ENCODE results near the gene IL26.

The IL26 gene

GRCh38 chr12:68198507-68199086 is 27.0 kb downstream of the IL26 start:
- TF ChIP-seq GATA2 (IDR thresholded peaks at IDR 0.05; ENCODE audit: low read depth, low read length) (no peak), GATA3 (IDR thresholded peaks at IDR 0.05; ENCODE audit: low read depth, low read length) (no peak)

DNA sequence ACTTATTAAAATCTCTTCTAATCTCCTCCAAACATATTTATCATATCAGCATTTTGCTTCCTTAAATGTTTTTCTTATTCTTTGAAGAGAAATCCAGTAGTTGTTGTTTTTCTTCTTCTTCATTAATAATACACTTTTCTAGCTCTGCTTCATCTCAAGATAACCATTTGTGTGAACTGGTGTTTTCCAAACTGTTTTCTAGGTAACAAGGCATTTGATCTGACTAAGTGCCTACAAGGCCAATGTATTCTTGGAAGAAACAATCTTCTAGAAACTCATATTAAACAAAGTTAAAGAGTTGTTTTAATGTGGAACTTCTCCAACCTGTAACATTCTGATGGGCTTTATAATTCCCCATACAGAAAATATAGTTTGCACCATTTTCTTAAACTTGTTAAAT is 35.3 kb downstream of the IL26 start:
- TF ChIP-seq GATA2 (IDR thresholded peaks at IDR 0.05; ENCODE audit: low read depth, low read length): no peak
- no peak for TF ChIP-seq GATA3 (IDR thresholded peaks at IDR 0.05; ENCODE audit: low read depth, low read length)

- TF ChIP-seq GATA3 (IDR thresholded peaks at IDR 0.05; ENCODE audit: low read depth, low read length): no peak
- no peak for TF ChIP-seq GATA2 (IDR thresholded peaks at IDR 0.05; ENCODE audit: low read depth, low read length)
Measured at GRCh38 chr12:68189821-68190242, 35.8 kb downstream of the IL26 start.

- TF ChIP-seq GATA2 (IDR thresholded peaks at IDR 0.05; ENCODE audit: low read depth, low read length) (no peak), GATA3 (IDR thresholded peaks at IDR 0.05; ENCODE audit: low read depth, low read length) (no peak)
Measured at GRCh38 chr12:68185598-68185997, 40.0 kb downstream of the IL26 start.

GRCh38 chr12:68180792-68181744 is 44.5 kb downstream of the IL26 start:
- no peak for TF ChIP-seq GATA2 (IDR thresholded peaks at IDR 0.05; ENCODE audit: low read depth, low read length)
- TF ChIP-seq GATA3 (IDR thresholded peaks at IDR 0.05; ENCODE audit: low read depth, low read length): no peak

GRCh38 chr12:68178774-68179439 is 46.7 kb downstream of the IL26 start:
- TF ChIP-seq GATA2 (IDR thresholded peaks at IDR 0.05; ENCODE audit: low read depth, low read length) (no peak), GATA3 (IDR thresholded peaks at IDR 0.05; ENCODE audit: low read depth, low read length) (no peak)

GRCh38 chr12:68178184-68178583 is 47.4 kb downstream of the IL26 start:
- no peak for TF ChIP-seq GATA2 (IDR thresholded peaks at IDR 0.05; ENCODE audit: low read depth, low read length)
- TF ChIP-seq GATA3 (IDR thresholded peaks at IDR 0.05; ENCODE audit: low read depth, low read length): no peak

GRCh38 chr12:68177562-68177961 is 48.0 kb downstream of the IL26 start:
- TF ChIP-seq GATA2 (IDR thresholded peaks at IDR 0.05; ENCODE audit: low read depth, low read length): no peak
- TF ChIP-seq GATA3 (IDR thresholded peaks at IDR 0.05; ENCODE audit: low read depth, low read length): no peak

DNA sequence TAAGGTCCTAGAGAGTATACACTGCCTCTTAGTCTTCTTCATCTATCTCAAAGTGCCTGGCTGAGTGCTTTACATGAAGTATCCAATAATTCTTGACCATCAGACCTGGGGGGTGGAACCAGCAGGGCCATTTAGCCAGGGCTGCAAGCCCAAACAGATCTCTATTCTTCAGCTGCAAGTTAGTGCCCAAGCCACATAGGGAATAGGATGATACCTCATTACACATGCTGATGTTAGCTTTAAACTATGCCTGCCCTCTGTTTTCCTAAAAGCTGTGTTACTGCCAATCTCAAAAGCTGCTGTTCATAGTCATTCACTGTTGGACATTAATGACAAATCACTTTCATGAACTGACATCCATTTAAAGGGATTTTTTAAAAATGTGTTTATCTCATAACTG is 49.4 kb downstream of the IL26 start:
- no peak for TF ChIP-seq GATA3 (IDR thresholded peaks at IDR 0.05; ENCODE audit: low read depth, low read length)
- no peak for TF ChIP-seq GATA2 (IDR thresholded peaks at IDR 0.05; ENCODE audit: low read depth, low read length)

GRCh38 chr12:68175557-68176061 is 50.0 kb downstream of the IL26 start:
- TF ChIP-seq GATA3 (IDR thresholded peaks at IDR 0.05; ENCODE audit: low read depth, low read length) (no peak), GATA2 (IDR thresholded peaks at IDR 0.05; ENCODE audit: low read depth, low read length) (no peak)

DNA sequence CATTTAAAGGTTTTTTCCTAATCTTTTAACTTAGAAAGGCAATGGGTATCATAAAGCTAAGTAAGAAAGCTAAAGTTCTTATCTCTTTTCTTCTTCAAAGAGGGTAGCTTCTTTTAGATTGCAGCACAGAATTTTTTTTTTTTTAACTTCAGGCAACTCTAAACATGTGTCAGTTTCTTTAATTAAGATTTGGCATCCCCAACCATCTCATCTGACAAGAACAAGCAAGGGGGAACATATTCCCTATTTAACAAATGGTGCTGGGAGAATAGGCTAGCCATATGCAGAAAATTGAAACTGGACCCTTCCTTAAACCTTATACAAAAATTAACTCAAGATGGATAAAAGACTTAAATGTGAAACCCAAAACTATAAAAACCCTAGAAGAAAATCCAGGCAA is 51.8 kb downstream of the IL26 start:
- TF ChIP-seq GATA3 (IDR thresholded peaks at IDR 0.05; ENCODE audit: low read depth, low read length) (no peak), GATA2 (IDR thresholded peaks at IDR 0.05; ENCODE audit: low read depth, low read length) (no peak)

- TF ChIP-seq GATA3 (IDR thresholded peaks at IDR 0.05; ENCODE audit: low read depth, low read length) (no peak), GATA2 (IDR thresholded peaks at IDR 0.05; ENCODE audit: low read depth, low read length) (no peak)
Measured at GRCh38 chr12:68170726-68171125, 54.9 kb downstream of the IL26 start.

DNA sequence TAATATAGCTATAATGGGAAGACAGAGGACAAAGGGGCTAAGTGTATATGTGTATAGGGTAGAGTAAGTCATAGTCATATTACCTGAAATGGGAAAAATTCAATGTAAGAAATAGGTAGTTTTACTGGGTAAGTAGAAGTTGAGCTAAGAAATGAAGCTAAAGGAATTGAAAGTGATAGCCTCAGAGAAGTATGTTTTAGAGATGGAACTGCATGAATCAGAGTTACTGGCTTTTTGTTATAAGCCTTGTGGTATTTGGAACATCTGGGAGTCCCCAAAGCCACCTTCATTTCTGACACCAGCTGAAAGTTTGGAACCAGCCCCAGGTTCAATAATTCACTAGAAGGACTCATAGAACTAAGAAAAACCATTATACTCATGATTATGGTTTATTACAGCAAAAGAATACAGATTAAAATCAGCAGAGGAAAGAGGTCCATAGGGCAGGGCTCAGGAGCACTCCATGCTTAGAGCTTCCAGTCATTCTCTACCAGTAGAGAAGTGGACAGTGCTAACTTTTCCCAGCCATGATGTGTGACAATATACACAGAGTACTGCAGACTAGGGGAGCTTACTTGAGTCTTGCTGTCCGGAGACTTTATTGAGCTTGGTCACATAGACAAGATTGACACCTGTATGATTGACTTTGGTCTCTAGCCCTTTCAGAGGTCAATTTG is 56.3 kb downstream of the IL26 start:
- TF ChIP-seq GATA3 (IDR thresholded peaks at IDR 0.05; ENCODE audit: low read depth, low read length) (no peak), GATA2 (IDR thresholded peaks at IDR 0.05; ENCODE audit: low read depth, low read length) (no peak)
